Stimulated activated effector memory CD8-positive, alpha-beta T cell treated with anti-CD3 and anti-CD28 coated beads, Interleukin-12 subunit alpha, Interleukin-12 subunit beta, amount 100 ng/mL, for 72 hours (primary cell): ENCODE measurements around the gene PRPF18.
A peak's percentile ranks its signal among the peaks of the same experiment; 100 is the strongest.

Experiments
- ATAC-seq: fragments of 150-1000 bp; cut with Tn5 transposase; 2 replicates; pipeline ENCODE4 v1.10.0; 2021
- DNase-seq, 2 donors: peaks; one replicate each; pipeline ENCODE4 v3.0.0; 2021 to 2022; ENCODE audit warnings: low spot score in 2 of 2
- H3K27ac Mint-ChIP-seq: one replicate; pipeline ENCODE4 v1.8.0; 2022; ENCODE audit warnings: mild to moderate bottlenecking, mixed read lengths
- H3K36me3 Mint-ChIP-seq: one replicate; pipeline ENCODE4 v1.8.0; 2022; ENCODE audit warnings: mild to moderate bottlenecking, mixed read lengths
- H3K4me1 Mint-ChIP-seq: one replicate; pipeline ENCODE4 v1.8.0; 2022; ENCODE audit warnings: mixed read lengths
- H3K4me3 Mint-ChIP-seq: one replicate; pipeline ENCODE4 v1.8.0; 2022; ENCODE audit warnings: mild to moderate bottlenecking, mixed read lengths
- H3K9me3 Mint-ChIP-seq: one replicate; pipeline ENCODE4 v1.8.0; 2022; ENCODE audit warnings: mixed read lengths

Gene PRPF18

DNA sequence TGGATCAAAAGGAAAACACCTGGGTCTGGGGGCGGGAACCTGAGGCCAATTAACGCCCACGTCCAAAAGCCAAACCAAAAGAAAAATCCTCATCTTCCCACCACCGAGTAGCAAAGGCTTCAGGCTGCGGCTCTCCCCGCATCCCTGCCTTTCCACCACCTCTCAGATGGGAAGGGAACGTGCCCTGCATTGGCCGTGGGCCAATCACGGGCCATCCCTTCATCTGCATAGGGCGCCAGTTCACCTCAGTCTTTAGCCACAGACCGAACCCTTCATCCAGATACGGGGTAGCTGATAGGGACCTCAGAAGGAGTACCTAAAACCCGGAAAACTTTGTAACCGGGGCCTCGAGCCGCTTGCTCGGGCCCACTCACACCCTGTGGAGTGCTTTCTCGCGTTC lies 626 bp downstream of the PRPF18 start:
- Mint-ChIP-seq H3K9me3 (no peaks in the 10 kb centered on the region), H3K36me3 (peaks cover 22% of the 10 kb centered on the region), H3K4me3 (peak overlapping the region; percentile 100), H3K4me1 (peaks cover 26% of the 10 kb centered on the region), H3K27ac (peak overlapping the region; percentile 99)
- DNase-seq: peak in 1 of 2 donors; percentile 52
- no peak for ATAC-seq

GRCh38 chr10:13589316-13589715 lies 2.6 kb downstream of the PRPF18 start:
- Mint-ChIP-seq H3K36me3 (peaks cover 28% of the 10 kb centered on the region), H3K27ac (no peak overlapping the region), H3K4me3 (no peak overlapping the region), H3K4me1 (peaks cover 37% of the 10 kb centered on the region), H3K9me3 (no peaks in the 10 kb centered on the region)
- ATAC-seq (no peak), DNase-seq (no peak)

DNA sequence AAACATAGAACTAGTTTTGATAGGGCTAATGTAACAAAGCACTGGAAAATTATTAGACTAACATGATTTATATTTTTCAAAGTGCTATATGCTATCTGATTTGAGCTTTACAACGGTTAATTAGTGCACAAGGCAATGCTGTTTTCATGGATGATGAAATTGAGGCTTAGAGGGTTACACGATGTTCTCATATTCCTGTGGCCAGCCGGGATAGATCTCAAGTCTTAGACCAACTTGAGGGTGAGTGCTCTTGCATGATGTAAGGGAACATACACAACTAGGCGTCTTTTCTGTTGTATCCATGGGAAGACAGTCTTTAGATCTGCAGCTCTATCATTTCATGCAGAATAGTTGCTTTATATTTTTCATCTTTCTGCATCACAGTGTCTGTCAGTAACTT lies 4.1 kb downstream of the PRPF18 start:
- peaks cover 28% of the 10 kb centered on the region for H3K36me3 Mint-ChIP-seq
- H3K4me1 Mint-ChIP-seq: peaks cover 37% of the 10 kb centered on the region
- no peak overlapping the region for H3K4me3 Mint-ChIP-seq
- H3K9me3 Mint-ChIP-seq: no peaks in the 10 kb centered on the region
- no peak for ATAC-seq
- no peak overlapping the region for H3K27ac Mint-ChIP-seq
- no peak for DNase-seq

DNA sequence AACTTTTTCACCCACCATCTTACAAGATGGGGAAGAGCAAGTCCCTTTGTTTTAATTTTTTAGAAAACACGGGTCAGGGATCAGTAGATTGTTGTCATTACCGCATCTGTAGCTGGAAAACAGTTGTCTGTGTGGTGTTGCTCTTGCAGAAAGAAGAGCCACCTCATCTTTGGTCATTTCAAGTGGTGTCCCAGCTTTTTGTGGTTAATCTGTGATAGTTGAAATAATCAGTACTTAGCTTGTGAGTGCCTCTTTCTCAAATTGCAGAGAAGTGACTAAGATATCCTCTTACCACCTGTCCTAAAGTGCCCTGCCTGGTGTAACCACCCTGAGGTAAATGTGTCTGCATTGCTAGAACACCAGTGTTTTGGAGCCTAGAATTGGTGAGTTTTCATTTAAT lies 5.5 kb downstream of the PRPF18 start:
- no peak overlapping the region for H3K4me3 Mint-ChIP-seq
- H3K4me1 Mint-ChIP-seq: peaks cover 31% of the 10 kb centered on the region
- H3K27ac Mint-ChIP-seq: no peak overlapping the region
- DNase-seq: no peak
- no peak for ATAC-seq
- H3K36me3 Mint-ChIP-seq: peaks cover 31% of the 10 kb centered on the region
- H3K9me3 Mint-ChIP-seq: no peaks in the 10 kb centered on the region

- Mint-ChIP-seq H3K9me3 (no peaks in the 10 kb centered on the region), H3K36me3 (peaks cover 40% of the 10 kb centered on the region), H3K27ac (no peak overlapping the region), H3K4me3 (no peak overlapping the region), H3K4me1 (peaks cover 27% of the 10 kb centered on the region)
- DNase-seq (no peak), ATAC-seq (no peak)
Observed at GRCh38 chr10:13593535-13593934, 6.8 kb downstream of the PRPF18 start.

DNA sequence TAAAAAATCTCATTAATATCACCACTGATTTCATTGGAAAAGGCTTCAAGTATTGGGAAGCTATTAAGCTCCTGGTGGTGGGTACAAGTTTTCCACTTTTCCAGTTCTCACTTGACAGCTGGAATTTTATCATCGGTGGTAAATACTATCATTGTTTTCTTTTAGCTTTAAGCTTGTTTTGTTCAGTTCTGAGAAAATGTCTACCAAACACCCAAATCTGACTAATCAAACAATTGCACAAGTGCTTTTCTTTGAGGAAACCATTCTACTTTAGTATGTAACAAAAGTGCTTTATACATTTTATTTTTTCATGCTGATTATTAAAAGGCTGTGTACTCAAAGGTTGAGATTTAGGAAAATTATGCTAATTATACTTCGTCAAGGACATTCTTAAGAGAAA lies 7.9 kb downstream of the PRPF18 start:
- Mint-ChIP-seq H3K4me3 (no peak overlapping the region), H3K9me3 (no peaks in the 10 kb centered on the region)

DNA sequence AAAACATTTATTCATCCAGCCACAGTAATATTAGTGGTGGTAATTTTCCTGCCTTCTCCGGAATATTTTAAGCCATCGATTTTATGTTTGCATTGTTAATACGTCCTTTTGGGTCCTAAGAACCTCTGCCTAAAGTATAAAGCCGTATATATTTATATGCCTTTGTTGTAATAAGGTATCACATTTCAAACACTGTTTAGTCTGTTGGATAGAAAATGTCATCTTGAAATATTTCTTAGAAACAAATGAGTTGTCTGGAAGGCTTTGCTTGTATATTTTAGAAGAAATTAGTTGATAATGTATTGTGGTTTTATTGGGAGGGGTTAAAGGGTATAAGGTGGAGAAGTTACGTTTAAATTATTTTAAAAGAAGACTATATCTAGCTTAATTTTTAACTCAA lies 11.1 kb downstream of the PRPF18 start:
- peaks cover 54% of the 10 kb centered on the region for H3K36me3 Mint-ChIP-seq

More for the DNA sequence above, 7.9 kb downstream of the PRPF18 start:
- Mint-ChIP-seq H3K36me3 (peaks cover 40% of the 10 kb centered on the region), H3K27ac (no peak overlapping the region), H3K4me1 (peaks cover 17% of the 10 kb centered on the region)
- no peak for DNase-seq
- ATAC-seq: no peak

DNA sequence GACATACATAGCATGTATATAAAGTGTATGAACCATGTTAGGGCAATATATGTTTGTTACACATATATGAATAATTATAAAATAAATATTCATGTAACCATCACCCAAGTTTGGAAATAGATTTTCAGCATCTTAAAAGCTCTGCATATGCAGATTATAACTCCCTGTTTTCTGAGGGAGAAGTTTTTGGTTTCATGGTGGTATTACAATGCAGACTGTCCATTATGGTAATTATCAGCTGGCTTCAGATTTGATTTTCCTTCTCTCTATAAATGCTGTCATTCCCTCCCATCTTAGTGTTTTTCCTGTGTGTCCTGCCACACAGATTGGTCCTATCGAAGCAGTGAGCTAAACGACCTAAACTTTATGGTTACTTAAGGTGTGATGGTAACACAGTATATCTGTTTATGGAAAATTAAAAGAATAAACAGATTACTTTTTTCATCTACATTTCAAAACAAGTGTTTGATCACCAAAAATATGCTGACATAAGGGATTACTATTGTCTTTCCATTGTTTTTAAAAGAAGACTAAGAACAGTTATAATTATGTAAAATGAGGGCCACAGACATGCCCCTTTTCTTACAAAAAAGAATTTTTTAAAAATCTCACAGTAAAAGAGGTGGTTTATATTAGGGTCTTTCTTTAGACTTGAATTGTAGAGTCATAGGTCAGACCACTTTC lies 17.7 kb downstream of the PRPF18 start:
- Mint-ChIP-seq H3K9me3 (no peaks in the 10 kb centered on the region), H3K4me1 (no peaks in the 10 kb centered on the region), H3K4me3 (no peak overlapping the region), H3K36me3 (peaks cover 75% of the 10 kb centered on the region), H3K27ac (no peak overlapping the region)
- DNase-seq: no peak
- no peak for ATAC-seq

More for the DNA sequence above, 11.1 kb downstream of the PRPF18 start:
- Mint-ChIP-seq H3K9me3 (no peaks in the 10 kb centered on the region), H3K27ac (no peak overlapping the region), H3K4me3 (no peak overlapping the region), H3K4me1 (peaks cover 6% of the 10 kb centered on the region)
- DNase-seq: no peak
- no peak for ATAC-seq

DNA sequence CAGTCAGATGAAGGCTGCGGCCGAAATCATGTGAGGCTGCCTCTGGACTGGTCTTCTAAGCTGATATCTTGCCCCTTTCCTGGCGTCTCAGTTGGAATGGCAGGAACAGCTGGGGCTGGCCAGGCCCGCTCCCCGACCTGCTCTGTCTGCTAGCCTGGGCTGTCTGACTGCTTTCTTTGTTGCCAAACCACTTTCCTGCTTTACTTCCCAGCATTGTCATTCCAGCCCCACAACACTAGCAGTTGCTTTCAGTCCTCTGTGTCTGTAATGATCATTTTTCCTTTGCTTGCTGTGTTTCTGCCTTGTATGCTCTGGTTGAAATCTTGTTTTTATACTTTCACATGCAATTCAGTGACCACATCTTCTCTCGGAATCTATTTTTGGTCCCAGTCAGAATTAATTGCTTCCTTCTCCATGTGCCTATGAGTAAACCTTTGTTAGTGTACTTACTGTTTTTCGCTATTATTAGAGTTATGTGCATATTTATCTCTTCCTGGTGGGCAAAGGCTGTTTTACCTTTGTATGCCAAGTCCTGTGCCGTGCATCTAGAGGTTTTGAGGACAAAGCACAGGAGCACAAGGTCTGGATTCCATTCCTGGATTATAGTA lies 21.6 kb downstream of the PRPF18 start:
- ATAC-seq (no peak), DNase-seq (no peak)
- no peaks in the 10 kb centered on the region for H3K4me1 Mint-ChIP-seq
- no peaks in the 10 kb centered on the region for H3K9me3 Mint-ChIP-seq
- no peak overlapping the region for H3K4me3 Mint-ChIP-seq
- H3K27ac Mint-ChIP-seq: no peak overlapping the region
- H3K36me3 Mint-ChIP-seq: peaks cover 79% of the 10 kb centered on the region

DNA sequence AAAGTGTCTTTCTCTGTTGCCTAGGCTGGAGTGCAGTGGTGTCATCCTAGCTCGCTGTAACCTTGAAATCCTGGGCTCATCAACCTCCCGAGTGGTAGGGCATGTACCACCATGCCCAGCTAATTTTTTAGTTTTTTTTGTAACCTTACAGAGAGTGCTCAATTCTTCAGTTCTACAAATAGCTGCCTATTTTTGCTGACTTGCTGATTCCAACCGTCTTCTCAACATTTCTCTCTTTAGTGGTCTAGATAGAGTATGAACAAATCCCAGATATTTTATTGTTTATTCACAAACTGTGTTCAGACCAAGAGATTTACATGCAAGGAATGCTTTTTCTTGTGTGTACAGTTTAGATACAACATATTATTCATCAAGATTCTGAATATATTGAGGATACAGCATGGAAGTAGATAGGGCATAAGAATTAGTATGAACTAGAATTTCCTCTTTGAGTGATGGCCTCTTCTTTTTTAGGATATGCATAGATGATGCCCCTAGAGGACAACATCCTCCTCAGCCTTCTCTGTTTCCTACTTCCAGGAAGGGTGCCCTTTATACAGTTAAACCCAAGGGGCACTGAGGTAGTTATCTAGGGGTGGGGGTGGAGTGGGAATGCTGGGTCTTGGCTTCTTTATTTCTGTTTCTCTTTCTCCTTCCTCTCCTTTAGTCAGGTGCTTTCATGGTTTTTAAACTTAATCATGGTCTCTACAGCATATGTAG lies 26.0 kb downstream of the PRPF18 start:
- H3K9me3 Mint-ChIP-seq: no peaks in the 10 kb centered on the region
- DNase-seq: no peak
- no peak for ATAC-seq
- H3K36me3 Mint-ChIP-seq: peaks cover 82% of the 10 kb centered on the region
- no peak overlapping the region for H3K4me3 Mint-ChIP-seq
- no peaks in the 10 kb centered on the region for H3K4me1 Mint-ChIP-seq
- H3K27ac Mint-ChIP-seq: no peak overlapping the region

DNA sequence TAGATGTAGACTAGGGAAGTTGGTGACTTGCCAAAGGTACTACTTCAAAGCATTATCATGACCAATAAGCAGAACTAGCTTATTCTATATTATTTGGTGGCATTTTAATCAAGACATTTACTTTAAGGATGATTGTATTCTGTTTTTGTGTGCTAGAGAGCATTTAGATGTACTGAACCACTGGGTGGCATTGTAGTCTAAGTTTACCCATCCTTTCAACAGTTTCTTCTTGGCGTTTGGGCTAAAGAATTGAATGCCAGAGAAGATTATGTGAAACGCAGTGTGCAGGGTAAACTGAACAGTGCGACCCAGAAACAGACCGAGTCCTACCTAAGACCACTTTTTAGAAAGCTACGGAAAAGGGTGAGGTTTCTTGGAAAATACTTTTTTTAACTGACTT lies 26.8 kb downstream of the PRPF18 start:
- Mint-ChIP-seq H3K4me1 (no peaks in the 10 kb centered on the region), H3K4me3 (no peak overlapping the region), H3K36me3 (peaks cover 87% of the 10 kb centered on the region), H3K9me3 (no peaks in the 10 kb centered on the region), H3K27ac (no peak overlapping the region)
- ATAC-seq (no peak), DNase-seq (no peak)

DNA sequence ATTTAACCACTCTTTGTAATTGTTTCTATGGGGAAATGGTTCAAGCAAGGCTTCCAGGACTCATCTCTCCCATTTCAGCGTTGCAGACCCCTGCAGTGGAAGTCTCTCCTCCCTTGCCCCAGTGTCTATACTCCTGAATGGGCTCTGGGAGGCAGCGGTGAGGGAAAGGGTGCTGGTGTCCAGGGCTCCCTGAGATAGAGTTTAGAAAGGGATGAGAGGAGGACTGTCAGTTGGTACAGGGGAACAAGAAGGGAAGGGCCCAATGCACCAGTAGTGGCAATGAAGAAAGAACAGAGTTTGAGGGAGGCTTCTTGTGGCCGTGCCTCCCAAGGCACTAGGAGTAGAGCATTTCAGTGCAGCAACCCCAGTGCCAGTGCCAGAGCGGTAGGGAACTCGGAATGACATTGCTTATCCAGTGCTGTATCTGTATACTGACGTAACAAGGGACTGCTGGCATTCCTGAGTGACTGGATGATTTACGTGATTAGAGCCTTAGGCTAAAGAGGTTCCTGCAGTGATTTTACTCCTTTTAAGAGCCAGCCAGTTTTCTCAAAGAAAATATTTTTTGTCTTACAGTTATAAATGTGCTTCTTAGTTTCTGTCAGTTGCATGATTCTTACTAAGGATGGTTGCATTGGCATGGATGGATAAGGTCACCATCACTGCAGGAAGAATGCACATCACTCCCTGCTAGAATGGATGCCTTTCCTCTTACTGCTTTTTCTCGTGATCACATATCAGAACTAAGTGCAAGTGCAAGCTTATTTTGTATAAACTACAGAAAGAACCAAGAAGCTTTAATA lies 28.0 kb downstream of the PRPF18 start:
- DNase-seq (no peak), ATAC-seq (no peak)
- Mint-ChIP-seq H3K27ac (no peak overlapping the region), H3K36me3 (peaks cover 95% of the 10 kb centered on the region), H3K4me3 (no peak overlapping the region), H3K4me1 (no peaks in the 10 kb centered on the region), H3K9me3 (no peaks in the 10 kb centered on the region)

DNA sequence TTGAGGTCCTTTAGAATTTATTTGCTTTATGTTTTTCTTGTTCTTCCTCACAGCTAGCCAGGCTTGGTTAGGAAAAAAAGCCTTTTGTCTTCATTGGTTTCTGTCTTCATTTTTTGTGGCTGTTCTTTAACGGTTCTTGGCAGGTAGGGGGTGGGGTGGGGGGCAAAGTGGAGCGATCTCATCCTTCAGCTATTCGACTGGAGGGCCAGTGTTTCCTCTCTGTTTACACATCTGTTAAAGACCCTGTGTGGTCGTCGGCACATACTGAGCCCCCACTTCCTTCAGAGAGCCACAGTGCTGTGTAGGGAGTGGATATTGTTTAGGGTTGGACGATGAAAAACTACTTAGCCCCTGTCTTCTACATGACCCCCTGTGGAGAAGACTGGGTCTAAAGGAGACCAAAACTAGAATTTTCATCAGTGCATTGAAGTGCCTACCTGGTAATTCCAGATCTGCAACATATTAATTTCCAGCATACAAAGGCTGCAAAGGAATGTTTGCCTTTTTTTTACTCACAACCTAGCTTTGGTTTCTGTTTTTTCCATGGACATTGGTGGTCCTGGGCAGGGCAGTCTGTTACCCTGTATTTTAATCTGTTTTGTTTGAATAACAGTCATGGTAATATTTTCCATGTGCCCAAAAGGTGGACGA lies 29.0 kb downstream of the PRPF18 start:
- H3K9me3 Mint-ChIP-seq: no peaks in the 10 kb centered on the region
- no peak overlapping the region for H3K4me3 Mint-ChIP-seq
- H3K36me3 Mint-ChIP-seq: peaks cover 88% of the 10 kb centered on the region
- DNase-seq: no peak
- no peak overlapping the region for H3K27ac Mint-ChIP-seq
- no peak for ATAC-seq
- no peaks in the 10 kb centered on the region for H3K4me1 Mint-ChIP-seq

GRCh38 chr10:13617116-13617515 lies 30.4 kb downstream of the PRPF18 start:
- DNase-seq: no peak
- Mint-ChIP-seq H3K27ac (no peak overlapping the region), H3K36me3 (peaks cover 81% of the 10 kb centered on the region), H3K9me3 (no peaks in the 10 kb centered on the region), H3K4me3 (no peak overlapping the region), H3K4me1 (no peaks in the 10 kb centered on the region)
- ATAC-seq: no peak

GRCh38 chr10:13621931-13622330 lies 35.2 kb downstream of the PRPF18 start:
- no peak for ATAC-seq
- no peak overlapping the region for H3K4me3 Mint-ChIP-seq
- no peak for DNase-seq
- H3K36me3 Mint-ChIP-seq: peaks cover 47% of the 10 kb centered on the region
- H3K9me3 Mint-ChIP-seq: no peaks in the 10 kb centered on the region
- H3K27ac Mint-ChIP-seq: no peak overlapping the region
- H3K4me1 Mint-ChIP-seq: no peaks in the 10 kb centered on the region
